HG03066 (cell line): ENCODE results near the gene UGT1A5.
"Not testable (repeated sequence)": the region's sequence is repeated elsewhere in the genome, so short reads cannot be mapped to it uniquely, and the experiment has no call there.

Experiments
- ATAC-seq: cut with Tn5 transposase; IDR thresholded peaks from one replicate; pipeline ENCODE4 v1.9.1; 2021; ENCODE audit warnings: low read depth; ENCODE audit not compliant: unreplicated experiment

Gene UGT1A5

DNA sequence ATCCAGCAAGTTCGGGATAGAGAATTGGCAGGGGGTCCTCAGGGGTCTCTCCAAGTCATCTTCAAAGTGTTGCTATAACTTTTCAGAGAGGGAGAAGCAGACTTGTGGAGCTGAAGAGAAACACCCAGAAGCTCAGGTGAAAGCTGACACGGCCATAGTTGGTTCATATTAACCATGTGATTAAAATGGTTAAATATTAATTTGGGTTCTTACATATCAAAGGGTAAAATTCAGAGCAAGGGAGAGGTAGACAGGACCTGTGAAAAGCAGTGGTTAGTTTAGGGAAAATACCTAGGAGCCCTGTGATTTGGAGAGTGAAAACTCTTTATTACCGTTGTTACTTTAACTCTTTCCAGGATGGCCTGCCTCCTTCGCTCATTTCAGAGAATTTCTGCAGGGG, 20.1 kb upstream of the UGT1A5 start, which contains the start of gene UGT1A6:
TSS of gene UGT1A6 (plus strand) at position 243 of the 400 bp plus-strand sequence. CDS start at position 358, 115 bp downstream.
- ATAC-seq = no peak

- ATAC-seq = no peak
Observed at GRCh38 chr2:233693963-233694362, 18.7 kb upstream of the UGT1A5 start.

- ATAC-seq = no peak
Observed at GRCh38 chr2:233698740-233699139, 14.0 kb upstream of the UGT1A5 start.

- ATAC-seq = no peak
Observed at GRCh38 chr2:233699424-233700027, 13.2 kb upstream of the UGT1A5 start.

GRCh38 chr2:233700028-233700635, 12.6 kb upstream of the UGT1A5 start:
- no peak for ATAC-seq

GRCh38 chr2:233700842-233701241, 11.9 kb upstream of the UGT1A5 start:
- ATAC-seq = not testable (repeated sequence)

- ATAC-seq = no peak
Observed at GRCh38 chr2:233702238-233702637, 10.5 kb upstream of the UGT1A5 start.

DNA sequence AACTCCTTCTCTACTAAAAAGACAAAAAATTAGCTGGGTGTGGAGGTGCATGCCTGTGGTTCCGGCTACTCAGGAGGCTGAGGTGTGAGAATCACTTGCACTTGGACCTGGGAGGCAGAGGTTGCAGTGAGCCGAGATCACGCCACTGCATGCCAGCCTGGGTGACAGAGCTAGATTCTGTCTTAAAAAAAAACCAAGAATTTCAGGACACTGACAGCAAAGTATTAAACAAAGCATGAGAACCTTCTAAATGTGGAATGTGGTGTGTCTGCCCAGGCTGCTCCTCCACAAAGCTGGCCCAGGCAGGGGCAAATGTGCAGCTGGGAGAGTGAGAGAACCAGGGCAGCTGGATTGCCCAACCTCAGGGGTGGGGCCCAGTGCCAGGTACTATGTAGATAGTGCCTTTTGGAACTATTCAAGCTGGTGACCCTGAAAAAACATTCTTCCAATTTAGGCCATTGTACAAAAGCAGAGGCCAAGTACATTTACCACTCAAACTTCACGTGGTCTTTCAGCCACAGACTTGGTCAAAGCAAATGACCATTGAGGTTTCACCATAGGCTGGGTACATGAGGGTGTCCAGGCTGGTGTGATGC, 6.7 kb upstream of the UGT1A5 start:
- no peak for ATAC-seq

- ATAC-seq = no peak
Observed at GRCh38 chr2:233706720-233707119, 6.0 kb upstream of the UGT1A5 start.

DNA sequence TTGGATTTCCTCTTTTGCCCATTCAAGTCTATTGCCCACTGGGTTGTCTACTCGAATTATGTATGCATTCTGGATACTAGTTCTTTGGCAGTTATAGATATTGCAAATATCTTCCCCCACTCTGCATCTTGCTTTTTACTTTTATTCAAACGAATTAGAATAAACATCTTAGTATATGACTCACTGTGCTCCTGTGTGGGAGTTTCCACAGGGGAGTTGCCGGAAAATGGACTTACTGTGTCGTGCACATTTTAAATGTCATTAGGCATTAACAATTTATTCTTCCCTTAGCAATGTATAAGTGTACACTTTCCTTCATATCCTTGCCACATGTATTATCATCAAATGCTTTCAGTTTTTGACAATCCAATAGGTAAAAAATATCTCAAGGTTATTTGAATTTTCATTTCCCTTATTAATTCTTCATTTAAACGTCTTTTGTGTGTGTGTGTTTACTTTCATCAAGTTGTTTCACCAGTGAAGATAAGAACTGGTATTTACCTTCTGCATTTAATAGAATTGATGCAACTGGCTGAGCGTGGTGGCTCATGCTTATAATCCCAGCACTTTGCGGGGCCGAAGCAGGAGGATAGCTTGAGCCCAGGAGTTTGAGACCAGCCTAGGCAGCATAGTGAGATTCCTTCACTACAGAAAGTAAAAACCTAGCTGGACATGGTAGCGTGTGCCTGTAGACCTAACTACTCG, 4.6 kb upstream of the UGT1A5 start:
- no peak for ATAC-seq

GRCh38 chr2:233708942-233709341, 3.8 kb upstream of the UGT1A5 start:
- no peak for ATAC-seq

DNA sequence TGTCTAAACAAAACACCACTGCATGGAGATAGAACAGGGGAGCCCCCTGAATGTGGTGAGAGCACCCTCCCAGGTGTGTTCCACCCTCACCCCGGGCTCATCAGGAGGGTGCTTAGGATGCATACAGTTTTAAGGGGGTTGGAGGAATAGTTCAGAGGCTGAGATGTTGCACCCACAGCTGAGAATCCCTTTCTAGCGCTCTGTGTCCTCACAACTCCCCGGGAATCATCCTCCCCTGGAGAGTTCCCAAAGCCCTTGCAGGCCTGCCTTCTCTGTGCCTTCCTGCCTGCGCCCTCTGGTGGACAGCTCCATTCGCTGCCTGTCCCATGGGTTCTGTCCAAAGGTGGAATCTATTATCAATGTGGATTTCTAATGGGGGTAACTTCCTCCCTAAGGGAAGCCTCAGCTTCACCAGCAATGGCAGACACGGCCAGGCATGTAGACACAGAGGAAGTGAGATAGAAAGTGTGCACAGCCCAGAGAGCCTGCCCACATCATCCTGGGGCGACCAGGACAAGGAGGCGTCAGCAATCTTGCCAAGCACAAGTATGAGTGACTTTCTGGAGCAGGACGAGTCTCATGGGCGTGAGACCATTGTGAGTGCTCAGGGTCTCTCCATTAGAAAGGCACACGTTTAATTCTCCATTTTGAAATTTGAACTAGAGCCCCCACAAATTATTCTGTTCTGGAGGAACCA, 1.2 kb upstream of the UGT1A5 start:
- ATAC-seq = no peak

DNA sequence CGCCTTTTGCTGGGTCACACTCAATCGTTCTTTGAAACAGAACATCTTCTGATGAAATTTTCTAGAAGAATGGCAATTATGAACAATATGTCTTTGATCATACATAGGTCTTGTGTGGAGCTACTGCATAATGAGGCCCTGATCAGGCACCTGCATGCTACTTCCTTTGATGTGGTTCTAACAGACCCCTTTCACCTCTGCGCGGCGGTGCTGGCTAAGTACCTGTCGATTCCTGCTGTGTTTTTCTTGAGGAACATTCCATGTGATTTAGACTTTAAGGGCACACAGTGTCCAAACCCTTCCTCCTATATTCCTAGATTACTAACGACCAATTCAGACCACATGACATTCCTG, 532 bp downstream of the UGT1A5 start:
- no peak for ATAC-seq

GRCh38 chr2:233714121-233714520, 1.4 kb downstream of the UGT1A5 start:
- no peak for ATAC-seq

DNA sequence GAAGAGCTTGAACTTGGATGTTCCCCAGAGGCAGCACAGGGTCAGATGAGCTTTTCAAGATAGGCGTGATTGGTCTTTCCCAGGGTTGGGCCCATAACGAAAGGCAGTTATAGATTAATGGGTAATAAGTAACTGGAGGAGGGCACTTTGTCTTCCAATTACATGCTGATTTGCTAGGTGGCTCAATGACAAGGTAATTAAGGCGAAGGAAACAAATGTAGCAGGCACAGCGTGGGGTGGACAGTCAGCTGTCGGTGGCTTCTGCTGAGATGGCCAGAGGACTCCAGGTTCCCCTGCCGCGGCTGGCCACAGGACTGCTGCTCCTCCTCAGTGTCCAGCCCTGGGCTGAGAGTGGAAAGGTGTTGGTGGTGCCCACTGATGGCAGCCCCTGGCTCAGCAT, 5.8 kb downstream of the UGT1A5 start, which contains the start of gene UGT1A4:
TSS of gene UGT1A4 (plus strand) at position 185 of the 400 bp plus-strand sequence. CDS start at position 270, 85 bp downstream.
- no peak for ATAC-seq

DNA sequence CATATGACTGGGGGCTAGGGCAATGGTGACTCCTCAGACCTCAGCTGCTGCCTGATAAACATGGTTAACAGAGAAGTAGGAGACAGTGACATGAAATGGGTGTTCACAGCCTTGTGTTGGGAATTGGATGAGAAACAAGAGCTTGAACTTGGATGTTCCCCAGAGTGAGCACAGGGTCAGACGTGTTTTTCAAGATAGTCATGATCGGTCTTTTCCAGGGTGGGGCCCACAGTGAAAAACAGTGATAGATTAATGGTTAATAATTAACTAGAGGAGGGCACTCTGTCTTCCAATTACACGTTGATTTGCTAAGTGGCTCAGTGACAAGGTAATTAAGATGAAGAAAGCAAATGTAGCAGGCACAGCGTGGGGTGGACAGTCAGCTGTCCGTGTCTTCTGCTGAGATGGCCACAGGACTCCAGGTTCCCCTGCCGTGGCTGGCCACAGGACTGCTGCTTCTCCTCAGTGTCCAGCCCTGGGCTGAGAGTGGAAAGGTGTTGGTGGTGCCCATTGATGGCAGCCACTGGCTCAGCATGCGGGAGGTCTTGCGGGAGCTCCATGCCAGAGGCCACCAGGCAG, 16.1 kb downstream of the UGT1A5 start, which contains the start of gene UGT1A3:
TSS of gene UGT1A3 (plus strand) at position 320 of the 579 bp plus-strand sequence. CDS start at position 405, 85 bp downstream.
- ATAC-seq = no peak

GRCh38 chr2:233736868-233737653, 24.4 kb downstream of the UGT1A5 start:
- not testable (repeated sequence) for ATAC-seq

DNA sequence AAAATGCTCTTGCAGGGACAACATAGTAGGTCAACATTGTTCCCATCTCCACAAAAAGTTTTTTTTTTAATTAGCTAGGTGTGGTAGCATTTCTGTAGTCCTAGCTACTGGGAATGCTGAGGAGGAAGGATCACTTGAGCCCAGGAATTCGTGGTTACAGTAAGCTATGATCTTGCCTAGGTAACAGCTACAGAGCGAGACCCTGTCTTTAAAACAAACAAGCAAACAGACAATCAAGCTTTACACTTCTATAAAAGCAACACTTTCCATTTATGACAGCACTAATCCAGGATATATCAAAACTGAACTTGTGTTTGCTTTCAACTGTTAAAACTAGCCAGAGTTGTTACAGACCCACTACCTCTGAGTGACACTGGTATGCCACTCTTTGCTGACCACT, 28.2 kb downstream of the UGT1A5 start:
- no peak for ATAC-seq

GRCh38 chr2:233743464-233744259, 31.0 kb downstream of the UGT1A5 start:
- ATAC-seq = no peak
